ENCODE results near the gene TTYH3. TPM values are rescaled to one million over a fixed set of nuclear protein-coding genes. Genes with fewer than 3 reads are reported as not detected.

The TTYH3 gene
- total RNA-seq, 1 experiment from 2014 or later, result 122 TPM

DNA sequence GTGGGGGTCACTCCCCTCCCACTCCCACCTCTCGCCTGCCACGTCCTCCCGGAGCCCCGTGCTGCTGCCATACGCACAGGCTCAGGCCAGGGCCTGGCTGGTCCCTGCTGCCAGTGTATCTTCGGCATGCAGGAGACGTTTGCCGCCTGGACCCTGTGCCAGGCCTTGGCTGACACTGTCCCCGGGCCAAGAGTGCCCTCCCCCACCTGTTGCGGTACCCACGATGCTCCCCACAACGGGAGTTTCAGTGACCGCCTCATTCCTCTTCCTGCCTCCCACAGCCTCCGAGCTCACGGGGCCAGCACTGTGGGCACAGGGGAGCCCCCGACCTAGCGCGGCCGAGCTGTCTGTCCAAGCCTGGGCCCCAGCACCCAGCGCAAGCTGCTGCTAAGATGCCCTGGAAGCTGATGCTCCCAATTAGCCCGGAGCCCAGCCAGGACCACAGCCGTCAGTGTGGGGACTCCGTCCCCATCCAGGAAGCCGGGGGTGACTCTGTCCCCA lies 7.4 kb downstream of the TTYH3 start:
- Histone ChIP-seq H4K5ac (ENCODE audit: insufficient read length, low read depth, low read length) (no peak overlapping the region), H3K9me3 (ENCODE audit: control insufficient read depth, low read depth, low read length) (no peaks in the 10 kb centered on the region), H2BK20ac (ENCODE audit: low read depth, low read length, poor library complexity, severe bottlenecking) (no peak overlapping the region), H3K79me1 (ENCODE audit: insufficient read depth, low read depth, low read length, poor library complexity, severe bottlenecking) (no peaks in the 10 kb centered on the region), H3K56ac (ENCODE audit: insufficient read length, low read depth, low read length) (no peak overlapping the region), H3K79me2 (ENCODE audit: insufficient read depth, low read length) (peaks cover 26% of the 10 kb centered on the region; the same call in 1 of the 2 replicates), H4K20me1 (ENCODE audit: control insufficient read depth, insufficient read depth, insufficient read length) (peaks cover 4% of the 10 kb centered on the region), H3K27me3 (ENCODE audit: insufficient read depth, low read length) (no peaks in the 10 kb centered on the region), H3K23ac (ENCODE audit: insufficient read length, low read depth, low read length) (no peak overlapping the region), H4K8ac (replicated peaks; ENCODE audit: insufficient read length, low read depth, low read length) (no peak overlapping the region), H2BK5ac (ENCODE audit: insufficient read length, low read length) (no peak overlapping the region), H3K14ac (ENCODE audit: insufficient read depth, low read length) (no peak overlapping the region), H3K27ac (ENCODE audit: insufficient read length, low read depth, low read length) (no peak overlapping the region), H3K4ac (ENCODE audit: low read depth, low read length) (no peak overlapping the region), H2AFZ (ENCODE audit: low read length) (no peak overlapping the region), H3K9ac (ENCODE audit: extremely low read depth, insufficient read length, low read length) (no peak overlapping the region), H3K4me2 (ENCODE audit: insufficient read depth, insufficient read length, low read length) (no peak overlapping the region), H2BK15ac (ENCODE audit: low read depth, low read length) (no peak overlapping the region), H3K18ac (ENCODE audit: insufficient read length, low read depth, low read length) (no peak overlapping the region), H3K4me1 (ENCODE audit: insufficient read depth, low read length) (no peaks in the 10 kb centered on the region; the same call in 1 of the 2 replicates), H3K23me2 (ENCODE audit: insufficient read length, low read depth, low read length, poor library complexity, severe bottlenecking) (no peaks in the 10 kb centered on the region), H2BK12ac (ENCODE audit: insufficient read length, low read depth, low read length) (no peak overlapping the region), H2AK5ac (ENCODE audit: insufficient read length, low read length) (no peak overlapping the region), H4K91ac (ENCODE audit: insufficient read length, low read depth, low read length) (no peak overlapping the region), H2BK120ac (ENCODE audit: low read depth, low read length, poor library complexity, severe bottlenecking) (no peak overlapping the region), H3T11ph (ENCODE audit: low read length) (no peak overlapping the region)
- Mint-ChIP-seq H3K4me1 (peaks cover 10 to 18% of the 10 kb centered on the region in 2 experiments), H3K9me3 (no peaks in the 10 kb centered on the region), H3K27me3 (ENCODE audit: low read depth) (no peaks in the 10 kb centered on the region), H3K27ac (peak overlapping the region in 1 of 3 experiments; percentile 35; a peak in 1 of 7 replicates), H3K4me3 (no peak overlapping the region), H3K36me3 (ENCODE audit: insufficient read depth in 1 of 3, low read depth in 3 of 3) (peaks cover 1 to 8% (median 7%) of the 10 kb centered on the region in 3 experiments; a peak in 4 of 7 replicates)
- TF ChIP-seq, protein P1, sequence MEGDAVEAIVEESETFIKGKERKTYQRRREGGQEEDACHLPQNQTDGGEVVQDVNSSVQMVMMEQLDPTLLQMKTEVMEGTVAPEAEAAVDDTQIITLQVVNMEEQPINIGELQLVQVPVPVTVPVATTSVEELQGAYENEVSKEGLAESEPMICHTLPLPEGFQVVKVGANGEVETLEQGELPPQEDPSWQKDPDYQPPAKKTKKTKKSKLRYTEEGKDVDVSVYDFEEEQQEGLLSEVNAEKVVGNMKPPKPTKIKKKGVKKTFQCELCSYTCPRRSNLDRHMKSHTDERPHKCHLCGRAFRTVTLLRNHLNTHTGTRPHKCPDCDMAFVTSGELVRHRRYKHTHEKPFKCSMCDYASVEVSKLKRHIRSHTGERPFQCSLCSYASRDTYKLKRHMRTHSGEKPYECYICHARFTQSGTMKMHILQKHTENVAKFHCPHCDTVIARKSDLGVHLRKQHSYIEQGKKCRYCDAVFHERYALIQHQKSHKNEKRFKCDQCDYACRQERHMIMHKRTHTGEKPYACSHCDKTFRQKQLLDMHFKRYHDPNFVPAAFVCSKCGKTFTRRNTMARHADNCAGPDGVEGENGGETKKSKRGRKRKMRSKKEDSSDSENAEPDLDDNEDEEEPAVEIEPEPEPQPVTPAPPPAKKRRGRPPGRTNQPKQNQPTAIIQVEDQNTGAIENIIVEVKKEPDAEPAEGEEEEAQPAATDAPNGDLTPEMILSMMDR (conservative IDR thresholded peaks at IDR 0.05), result no peak
- WGBS (ENCODE audit: extremely low coverage, insufficient read length, low lambda C conversion rate), result no CpG with 5 or more reads among the region's 24 CpGs
- DNase-seq, result no peak
